Heart left ventricle (tissue), 13 donors: Measurements from ENCODE around the gene CLEC16A.

Experiments used
- POLR2A ChIP-seq, 2 donors: fragments of 450-650 bp; IDR thresholded peaks; one replicate each; pipeline ENCODE4 v1.6.1; 2017; ENCODE audit warnings: antibody characterized with exemption in 2 of 2, mild to moderate bottlenecking in 2 of 2, moderate library complexity in 2 of 2
- TF ChIP-seq, protein P1 (sequence below), 12 donors: fragments of 200-600 bp; sonication (generic) in 4 of 12; IDR thresholded peaks; one replicate each; pipeline versions ENCODE4 v1.5.0 to v1.8.0; 2018 to 2022; ENCODE audit warnings: antibody characterized with exemption in 12 of 12, mild to moderate bottlenecking in 5 of 12
- donor health status: ischemic (EF 13 %, LVEDD 7.1; RV severe dilation, severe dysfunction).
- donor health status: DM: no; HTN: yes; CAD: no.
- donor health status: DM: no; HTN: no; CAD: no.
- donor health status: ischemic (EF 25% LVEDD 6.9; RV normal size, moderate dysfunction).
- donor health status: ischemic (EF 25% LVEDD 5.7; RV mildly dilated, moderate dysfunction).
- donor health status: ischemic (EF 35%, LVEDD 5.7; RV mildly dilated, moderate dysfunction).
- donor health status: nonischemic (EF 11% LVEDD 7.7; RV severe dilation, severe dysfunction).
- donor health status: DM: yes; HTN: yes; CAD: no.
- donor health status: PGD.
- donor health status: ischemic (EF 29% LVEDD 5.4; RV normal size, mild dysfunction).
- donor health status: nonischemic (EF 23%, LVEDD 6.1; RV moderate dilation, normal function).

DNA sequence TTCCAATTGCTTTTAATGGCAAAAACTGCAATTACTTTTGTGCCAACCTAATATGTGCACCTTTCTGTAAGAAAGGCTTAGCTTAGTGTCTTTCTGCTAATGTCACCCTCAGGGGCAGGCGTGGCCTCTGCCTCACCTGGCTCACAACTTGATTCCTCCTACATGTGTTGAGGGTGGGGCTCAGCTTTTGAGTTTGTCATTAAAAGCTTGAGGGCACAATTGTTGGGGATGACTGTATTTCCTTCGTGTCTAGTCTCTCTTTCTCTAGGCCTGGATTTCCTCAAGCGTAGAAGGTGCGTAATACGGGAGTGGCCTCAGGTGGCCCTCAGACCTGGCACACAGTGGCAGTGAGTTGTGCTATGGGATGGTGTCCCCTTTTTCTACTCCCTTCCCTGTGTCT is 94.4 kb downstream of the CLEC16A start:
- TF ChIP-seq, protein P1, sequence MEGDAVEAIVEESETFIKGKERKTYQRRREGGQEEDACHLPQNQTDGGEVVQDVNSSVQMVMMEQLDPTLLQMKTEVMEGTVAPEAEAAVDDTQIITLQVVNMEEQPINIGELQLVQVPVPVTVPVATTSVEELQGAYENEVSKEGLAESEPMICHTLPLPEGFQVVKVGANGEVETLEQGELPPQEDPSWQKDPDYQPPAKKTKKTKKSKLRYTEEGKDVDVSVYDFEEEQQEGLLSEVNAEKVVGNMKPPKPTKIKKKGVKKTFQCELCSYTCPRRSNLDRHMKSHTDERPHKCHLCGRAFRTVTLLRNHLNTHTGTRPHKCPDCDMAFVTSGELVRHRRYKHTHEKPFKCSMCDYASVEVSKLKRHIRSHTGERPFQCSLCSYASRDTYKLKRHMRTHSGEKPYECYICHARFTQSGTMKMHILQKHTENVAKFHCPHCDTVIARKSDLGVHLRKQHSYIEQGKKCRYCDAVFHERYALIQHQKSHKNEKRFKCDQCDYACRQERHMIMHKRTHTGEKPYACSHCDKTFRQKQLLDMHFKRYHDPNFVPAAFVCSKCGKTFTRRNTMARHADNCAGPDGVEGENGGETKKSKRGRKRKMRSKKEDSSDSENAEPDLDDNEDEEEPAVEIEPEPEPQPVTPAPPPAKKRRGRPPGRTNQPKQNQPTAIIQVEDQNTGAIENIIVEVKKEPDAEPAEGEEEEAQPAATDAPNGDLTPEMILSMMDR (IDR thresholded peaks at IDR 0.05): no peak
- no peak for TF ChIP-seq POLR2A (IDR thresholded peaks at IDR 0.05)
